Breast epithelium (tissue), 3 donors: Measurements from ENCODE around the gene ASTN1.

Source experiments
- CTCF ChIP-seq, 3 donors: fragments of 450-650 bp; IDR thresholded peaks; one replicate each; pipeline ENCODE4 v1.5.1; 2016 to 2017; ENCODE audit warnings: antibody characterized with exemption in 3 of 3, mild to moderate bottlenecking in 3 of 3, moderate library complexity in 3 of 3
- POLR2A ChIP-seq: fragments of 450-650 bp; IDR thresholded peaks from one replicate; pipeline ENCODE4 v1.6.1; 2016; ENCODE audit warnings: antibody characterized with exemption, mild to moderate bottlenecking, moderate library complexity
- POLR2AphosphoS5 ChIP-seq, 3 donors: sonication (generic); formaldehyde crosslinking; IDR thresholded peaks; one replicate each; pipeline ENCODE4 v1.6.1; 2017; ENCODE audit warnings: antibody characterized with exemption in 3 of 3

GRCh38 chr1:177082855-177083693, 81.4 kb downstream of the ASTN1 start:
- no peak for TF ChIP-seq CTCF (IDR thresholded peaks at IDR 0.05)
- TF ChIP-seq POLR2AphosphoS5 (IDR thresholded peaks at IDR 0.05), result no peak
- no peak for TF ChIP-seq POLR2A
